Thoracic aorta (tissue), 2 donors: Measurements from ENCODE around the gene TPX2. TPM values are rescaled to one million over a fixed set of nuclear protein-coding genes. Genes with fewer than 3 reads are reported as not detected.

Experiments used
- ATAC-seq: fragments of 150-250 bp; one replicate; pipeline ENCODE4 v1.8.0; 2017; ENCODE audit warnings: low read depth; ENCODE audit not compliant: insufficient number of reproducible peaks, low FRiP score
- DNase-seq: peaks from one replicate; pipeline ENCODE4 v3.0.0-alpha.2; 2020; ENCODE audit warnings: low spot score
- H3K27ac ChIP-seq, 2 donors: fragments of 200-600 bp; sonication (generic); 1 replicate in 1 of 2; 2 replicates in 1 of 2; pipeline ENCODE4 v1.5.1; 2016; ENCODE audit warnings: mild to moderate bottlenecking in 2 of 2, moderate library complexity in 2 of 2
- H3K27me3 ChIP-seq: fragments of 200-600 bp; sonication (generic); replicated peaks from 2 replicates; pipeline ENCODE4 v1.6.0; 2016; ENCODE audit warnings: mild to moderate bottlenecking; ENCODE audit not compliant: insufficient read depth
- H3K36me3 ChIP-seq: fragments of 200-600 bp; sonication (generic); one replicate; pipeline ENCODE4 v1.5.1; 2016
- H3K4me1 ChIP-seq, 2 donors: fragments of 200-600 bp; sonication (generic); 1 replicate in 1 of 2; 2 replicates in 1 of 2; pipeline versions ENCODE4 v1.5.1 to v1.6.0; 2016; ENCODE audit warnings: low read depth in 2 of 2, mild to moderate bottlenecking in 1 of 2; ENCODE audit not compliant: control insufficient read depth in 1 of 2
- H3K4me3 ChIP-seq: fragments of 200-600 bp; sonication (generic); 2 replicates; pipeline ENCODE4 v1.5.1; 2016; ENCODE audit warnings: mild to moderate bottlenecking
- H3K9me3 ChIP-seq: fragments of 200-600 bp; sonication (generic); 2 replicates; pipeline ENCODE4 v1.5.1; 2016
- total RNA-seq, 2 donors: library from RNA; depleted of rRNA; stranded (reverse); fragments of >200 nt; gene quantifications; one replicate each; pipeline versions ENCODE4 v1.1.0 to v1.2.3, GENCODE V29; 2016
- TF ChIP-seq, protein P1 (sequence below): fragments of 200-600 bp; sonication (generic); IDR thresholded peaks from one replicate; pipeline ENCODE4 v1.5.1; 2019; ENCODE audit warnings: antibody characterized with exemption

The TPX2 gene
- total RNA-seq, 2 donors from 2014 or later, result 1.5 TPM

- ATAC-seq (no peak), DNase-seq (no peak)
- H3K36me3 ChIP-seq, result no peaks in the 10 kb centered on the region
- no peak overlapping the region for H3K27ac ChIP-seq
- no peak overlapping the region for H3K4me3 ChIP-seq
- H3K9me3 ChIP-seq, result no peaks in the 10 kb centered on the region
- H3K4me1 ChIP-seq, result peaks cover 0 to 11% of the 10 kb centered on the region in 2 donors
- H3K27me3 ChIP-seq, result no peaks in the 10 kb centered on the region
- TF ChIP-seq, protein P1, sequence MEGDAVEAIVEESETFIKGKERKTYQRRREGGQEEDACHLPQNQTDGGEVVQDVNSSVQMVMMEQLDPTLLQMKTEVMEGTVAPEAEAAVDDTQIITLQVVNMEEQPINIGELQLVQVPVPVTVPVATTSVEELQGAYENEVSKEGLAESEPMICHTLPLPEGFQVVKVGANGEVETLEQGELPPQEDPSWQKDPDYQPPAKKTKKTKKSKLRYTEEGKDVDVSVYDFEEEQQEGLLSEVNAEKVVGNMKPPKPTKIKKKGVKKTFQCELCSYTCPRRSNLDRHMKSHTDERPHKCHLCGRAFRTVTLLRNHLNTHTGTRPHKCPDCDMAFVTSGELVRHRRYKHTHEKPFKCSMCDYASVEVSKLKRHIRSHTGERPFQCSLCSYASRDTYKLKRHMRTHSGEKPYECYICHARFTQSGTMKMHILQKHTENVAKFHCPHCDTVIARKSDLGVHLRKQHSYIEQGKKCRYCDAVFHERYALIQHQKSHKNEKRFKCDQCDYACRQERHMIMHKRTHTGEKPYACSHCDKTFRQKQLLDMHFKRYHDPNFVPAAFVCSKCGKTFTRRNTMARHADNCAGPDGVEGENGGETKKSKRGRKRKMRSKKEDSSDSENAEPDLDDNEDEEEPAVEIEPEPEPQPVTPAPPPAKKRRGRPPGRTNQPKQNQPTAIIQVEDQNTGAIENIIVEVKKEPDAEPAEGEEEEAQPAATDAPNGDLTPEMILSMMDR, result no peak
Measured at GRCh38 chr20:31829731-31830130, 90.6 kb downstream of the TPX2 start.

DNA sequence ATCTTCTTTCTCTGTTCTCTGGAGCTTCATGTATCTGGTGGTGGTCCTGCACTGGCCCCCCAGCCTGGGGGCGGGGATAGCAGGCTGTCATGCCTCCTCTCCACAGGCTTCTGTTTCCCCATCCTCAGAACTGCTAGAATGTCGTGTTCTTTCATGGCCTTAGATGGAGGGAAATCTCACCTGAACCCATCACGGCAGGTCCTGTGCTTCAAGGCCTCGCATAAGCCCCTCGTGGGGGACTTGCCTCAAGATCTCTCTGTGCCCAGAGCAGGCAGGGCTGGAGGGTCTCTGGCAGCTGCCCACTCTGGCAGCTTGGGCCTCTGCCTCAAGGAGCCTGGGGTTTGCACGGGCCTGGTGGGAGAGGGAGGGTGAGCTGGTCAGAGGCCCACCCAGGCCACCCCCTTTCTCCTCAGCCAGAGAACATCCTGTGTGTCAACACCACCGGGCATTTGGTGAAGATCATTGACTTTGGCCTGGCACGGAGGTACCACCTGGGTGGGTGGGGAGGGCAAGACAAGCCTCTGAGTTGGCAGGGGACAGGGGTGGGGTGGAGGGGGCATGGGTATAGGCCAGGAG lies 91.4 kb downstream of the TPX2 start:
- no peaks in the 10 kb centered on the region for H3K27me3 ChIP-seq
- TF ChIP-seq, protein P1, result no peak

DNA sequence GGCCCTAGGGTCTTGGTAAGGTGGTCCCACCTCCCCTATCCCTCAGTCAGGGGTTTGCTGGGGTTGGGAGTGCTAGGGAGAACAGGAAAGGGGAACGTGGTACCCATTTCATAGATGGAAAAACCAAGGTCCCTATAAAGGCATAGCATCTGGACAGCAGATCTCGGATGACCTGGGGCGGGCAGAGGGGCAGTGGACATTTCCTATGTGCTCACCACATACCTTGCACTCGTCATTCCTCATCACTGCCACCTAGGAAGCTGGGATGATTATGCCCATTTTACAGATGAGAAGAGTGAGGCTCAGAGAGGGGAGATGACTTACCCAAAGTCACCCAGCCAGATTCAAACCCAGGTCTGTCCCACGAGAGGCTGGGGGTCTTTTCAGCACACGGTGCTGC lies 92.1 kb downstream of the TPX2 start:
- Histone ChIP-seq H3K27me3 (no peaks in the 10 kb centered on the region), H3K27ac (no peak overlapping the region), H3K4me1 (peaks cover 9 to 17% of the 10 kb centered on the region in 2 donors), H3K9me3 (no peaks in the 10 kb centered on the region), H3K4me3 (no peak overlapping the region), H3K36me3 (no peaks in the 10 kb centered on the region)
- ATAC-seq (no peak), DNase-seq (no peak)
- TF ChIP-seq, protein P1, result no peak

More for the DNA sequence above, 91.4 kb downstream of the TPX2 start:
- Histone ChIP-seq H3K9me3 (no peaks in the 10 kb centered on the region), H3K27ac (no peak overlapping the region), H3K36me3 (no peaks in the 10 kb centered on the region), H3K4me1 (peaks cover 2 to 10% of the 10 kb centered on the region in 2 donors), H3K4me3 (no peak overlapping the region)
- ATAC-seq (no peak), DNase-seq (no peak)

DNA sequence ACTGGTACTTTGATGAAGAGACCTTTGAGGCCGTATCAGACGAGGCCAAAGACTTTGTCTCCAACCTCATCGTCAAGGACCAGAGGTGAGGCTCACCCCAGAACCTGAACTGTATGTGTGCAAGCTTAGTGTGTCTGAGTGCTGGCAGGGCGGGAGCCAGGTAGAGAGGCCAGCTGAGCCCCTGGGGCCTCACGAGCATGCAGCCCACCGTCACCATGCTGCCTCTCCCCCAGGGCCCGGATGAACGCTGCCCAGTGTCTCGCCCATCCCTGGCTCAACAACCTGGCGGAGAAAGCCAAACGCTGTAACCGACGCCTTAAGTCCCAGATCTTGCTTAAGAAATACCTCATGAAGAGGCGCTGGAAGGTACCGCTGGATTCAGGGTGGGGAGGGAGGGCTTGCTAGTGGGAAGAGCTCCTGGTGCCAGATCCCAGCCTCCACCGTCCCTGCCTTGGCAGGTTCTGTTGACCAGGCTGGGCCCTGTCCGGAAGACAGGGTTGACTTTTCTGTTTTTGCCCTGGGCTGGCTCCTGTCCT lies 92.7 kb downstream of the TPX2 start:
- TF ChIP-seq, protein P1, result no peak
- Histone ChIP-seq H3K4me1 (peaks cover 15 to 24% of the 10 kb centered on the region in 2 donors), H3K36me3 (no peaks in the 10 kb centered on the region), H3K9me3 (no peaks in the 10 kb centered on the region), H3K4me3 (no peak overlapping the region), H3K27ac (no peak overlapping the region), H3K27me3 (no peaks in the 10 kb centered on the region)
- ATAC-seq, result no peak
- DNase-seq, result no peak

DNA sequence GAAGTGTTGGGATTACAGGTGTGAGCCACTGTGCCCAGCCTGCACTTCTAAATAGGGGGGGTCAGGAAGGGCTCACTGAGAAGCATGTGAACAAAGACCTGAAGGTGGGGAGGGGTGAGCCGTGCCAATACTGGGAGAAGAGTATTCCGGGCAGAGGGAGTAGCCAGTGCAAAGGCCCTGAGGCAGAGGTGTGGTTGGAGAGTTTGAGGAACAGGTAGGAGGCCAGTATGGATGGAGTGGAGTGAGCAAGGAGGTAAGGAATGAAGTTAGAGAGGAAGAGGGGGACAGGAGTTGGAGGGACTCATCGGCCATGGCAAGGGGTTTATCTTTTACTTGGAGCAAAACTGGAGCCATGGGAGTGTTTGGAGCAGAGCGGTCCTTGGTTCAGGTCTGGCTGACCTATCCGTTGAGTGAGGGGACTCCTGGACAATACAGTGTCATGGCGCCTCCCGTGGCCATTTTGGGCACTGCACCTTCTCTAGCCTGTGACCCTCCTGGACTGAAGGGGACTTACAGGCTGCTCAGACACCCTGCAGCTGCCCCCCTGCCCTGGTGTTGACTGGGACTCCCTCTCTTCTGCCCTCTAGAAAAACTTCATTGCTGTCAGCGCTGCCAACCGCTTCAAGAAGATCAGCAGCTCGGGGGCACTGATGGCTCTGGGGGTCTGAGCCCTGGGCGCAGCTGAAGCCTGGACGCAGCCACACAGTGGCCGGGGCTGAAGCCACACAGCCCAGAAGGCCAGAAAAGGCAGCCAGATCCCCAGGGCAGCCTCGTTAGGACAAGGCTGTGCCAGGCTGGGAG lies 94.2 kb downstream of the TPX2 start:
- no peak overlapping the region for H3K4me3 ChIP-seq
- no peaks in the 10 kb centered on the region for H3K9me3 ChIP-seq
- H3K27ac ChIP-seq, result no peak overlapping the region
- TF ChIP-seq, protein P1, result peak; percentile 91
- H3K36me3 ChIP-seq, result no peaks in the 10 kb centered on the region
- no peaks in the 10 kb centered on the region for H3K27me3 ChIP-seq
- peaks cover 28 to 38% of the 10 kb centered on the region in 2 donors for H3K4me1 ChIP-seq
- no peak for ATAC-seq
- DNase-seq, result no peak
